Ovary (tissue), 3 donors: ENCODE results near the gene DHRS12.

Experiments
- CTCF ChIP-seq, 3 donors: fragments of 450-650 bp in 2 of 3; fragments of 200-600 bp in 1 of 3; IDR thresholded peaks; one replicate each; pipeline versions ENCODE4 v1.5.1 to v1.8.0; 2016 to 2022; ENCODE audit warnings: antibody characterized with exemption in 3 of 3, mild to moderate bottlenecking in 1 of 3
- POLR2A ChIP-seq: fragments of 450-650 bp; IDR thresholded peaks from one replicate; pipeline ENCODE4 v1.6.1; 2017; ENCODE audit warnings: antibody characterized with exemption, mild to moderate bottlenecking, moderate library complexity
- donor health status: DM: no; HTN: no; CAD: no.

DNA sequence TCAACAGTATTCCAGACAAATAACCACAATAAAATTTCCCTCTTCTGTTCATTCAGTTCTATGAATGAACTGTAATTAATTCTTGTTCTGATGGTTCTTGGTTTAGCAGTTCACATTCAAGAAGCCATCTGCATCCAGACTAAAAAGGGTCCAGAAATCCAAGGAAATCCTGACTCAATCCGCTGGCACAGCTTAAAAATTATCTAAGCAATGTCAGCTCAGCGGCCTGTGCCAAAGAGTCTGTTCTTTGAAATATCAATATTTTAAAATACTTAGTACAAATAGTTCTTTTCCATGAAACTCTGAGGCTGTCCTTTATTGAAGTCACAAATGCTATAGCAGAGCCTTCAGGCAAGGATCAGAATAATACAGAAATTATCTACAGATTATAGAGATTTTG is 57.2 kb downstream of the DHRS12 start:
- TF ChIP-seq CTCF (IDR thresholded peaks at IDR 0.05) (no peak), POLR2A (no peak)
